Liver (tissue), 9 donors: Measurements from ENCODE around the gene RELT. TPM values are rescaled to one million over a fixed set of nuclear protein-coding genes. Genes with fewer than 3 reads are reported as not detected.

ENCODE experiments used
- DNase-seq: peaks from one replicate; pipeline ENCODE4 v3.0.0-alpha.2; 2017; ENCODE audit warnings: low spot score
- H3K27ac ChIP-seq, 2 donors: one replicate each; pipeline ENCODE4 v1.7.0; 2013; ENCODE audit warnings: inconsistent platforms in 2 of 2, low read length in 2 of 2, control low read depth in 1 of 2, low read depth in 1 of 2, mild to moderate bottlenecking in 1 of 2
- H3K27me3 ChIP-seq, 4 donors: one replicate each; pipeline versions ENCODE4 v1.6.1 to v1.7.0; 2013; ENCODE audit warnings: low read length in 3 of 4, inconsistent platforms in 1 of 4, mild to moderate bottlenecking in 1 of 4, moderate library complexity in 1 of 4; ENCODE audit not compliant: control insufficient read depth in 4 of 4, insufficient read depth in 4 of 4
- H3K36me3 ChIP-seq, 4 donors: one replicate each; pipeline versions ENCODE4 v1.6.1 to v1.7.0; 2013; ENCODE audit warnings: low read length in 3 of 4, mild to moderate bottlenecking in 3 of 4, low read depth in 1 of 4, moderate library complexity in 1 of 4; ENCODE audit not compliant: control insufficient read depth in 4 of 4, insufficient read depth in 3 of 4
- H3K4me1 ChIP-seq, 4 donors: one replicate each; pipeline versions ENCODE4 v1.6.1 to v1.7.0; 2013; ENCODE audit warnings: low read length in 3 of 4, mild to moderate bottlenecking in 3 of 4, moderate library complexity in 1 of 4; ENCODE audit not compliant: control insufficient read depth in 4 of 4, insufficient read depth in 4 of 4
- H3K4me3 ChIP-seq, 3 donors: one replicate each; pipeline versions ENCODE4 v1.6.1 to v1.7.0; 2013; ENCODE audit warnings: low read length in 3 of 3, control low read depth in 1 of 3, low read depth in 1 of 3, mild to moderate bottlenecking in 1 of 3
- H3K9ac ChIP-seq, 2 donors: one replicate each; pipeline ENCODE4 v1.7.0; 2013; ENCODE audit warnings: low read length in 2 of 2, mild to moderate bottlenecking in 2 of 2, moderate library complexity in 2 of 2, control low read depth in 1 of 2, low read depth in 1 of 2
- H3K9me3 ChIP-seq, 4 donors: one replicate each; pipeline versions ENCODE4 v1.6.1 to v1.7.0; 2013; ENCODE audit warnings: low read length in 3 of 4; ENCODE audit not compliant: control insufficient read depth in 4 of 4
- ATF3 ChIP-seq: IDR thresholded peaks from 2 replicates; pipeline ENCODE4 v1.6.1; 2016; ENCODE audit warnings: antibody characterized with exemption
- CTCF ChIP-seq: fragments of 150-350 bp; IDR thresholded peaks from 2 replicates; pipeline ENCODE4 v1.5.1; 2017; ENCODE audit warnings: improper control_type of control experiment, low read depth, low read length; ENCODE audit not compliant: missing input control
- EGR1 ChIP-seq, 2 donors: IDR thresholded peaks; 2 replicates each; pipeline ENCODE4 v1.6.1; 2016 to 2018; ENCODE audit warnings: antibody characterized with exemption in 2 of 2, low read depth in 2 of 2
- HNF4G ChIP-seq: IDR thresholded peaks from 2 replicates; pipeline ENCODE4 v1.6.1; 2016; ENCODE audit warnings: antibody characterized with exemption
- NR2F2 ChIP-seq: IDR thresholded peaks from 2 replicates; pipeline ENCODE4 v1.6.1; 2016; ENCODE audit warnings: antibody characterized with exemption
- RAD21 ChIP-seq, 2 donors: IDR thresholded peaks; 2 replicates each; pipeline ENCODE4 v1.6.1; 2016; ENCODE audit warnings: antibody characterized with exemption in 2 of 2, mild to moderate bottlenecking in 2 of 2
- REST ChIP-seq: IDR thresholded peaks from 2 replicates; pipeline ENCODE4 v1.6.1; 2016; ENCODE audit warnings: antibody characterized with exemption, mild to moderate bottlenecking
- RXRA ChIP-seq, 2 donors: IDR thresholded peaks; 2 replicates each; pipeline ENCODE4 v1.6.1; 2017 to 2018; ENCODE audit warnings: antibody characterized with exemption in 2 of 2, mild to moderate bottlenecking in 1 of 2
- TAF1 ChIP-seq: conservative IDR thresholded peaks from 2 replicates; pipeline ENCODE4 v1.6.1; 2016; ENCODE audit warnings: antibody characterized with exemption, mild to moderate bottlenecking
- YY1 ChIP-seq: IDR thresholded peaks from 2 replicates; pipeline ENCODE4 v1.6.1; 2016; ENCODE audit warnings: antibody characterized with exemption, mild to moderate bottlenecking
- ZBTB33 ChIP-seq: IDR thresholded peaks from 2 replicates; pipeline ENCODE4 v1.6.1; 2016; ENCODE audit warnings: antibody characterized with exemption
- WGBS: extraction: QIAGEN DNeasy Blood & Tissue Kit; methylation state at CpG from one replicate; pipeline ENCODE4 v1.1.7; 2013; 5-methylcytosine and 5-hydroxymethylcytosine counted together
- polyA plus RNA-seq, 2 donors: library from polyadenylated mRNA; stranded (reverse) in 1 of 2; unstranded in 1 of 2; fragments of 200-250 nt in 1 of 2; fragments of >200 nt in 1 of 2; fragmentation: Nextera tagmentation in 1 of 2; extraction: Ambion mirVana in 1 of 2; gene quantifications; one replicate each; pipeline versions ENCODE4 v1.2.1 to v1.2.3, GENCODE V29; 2013 to 2015
- total RNA-seq, 2 donors: library from RNA; depleted of rRNA; stranded (reverse); fragments of >200 nt; gene quantifications; one replicate each; pipeline ENCODE4 v1.2.3, GENCODE V29; 2014
- donor health status: healthy.
- donor health status: healthy.
- donor health status: healthy.
- donor health status: healthy.
- donor health status: healthy.

RELT gene
- total and polyA plus RNA-seq, 4 donors: 0.21 to 8.0 (median 2.3) TPM

GRCh38 chr11:73415854-73416615, 39.8 kb downstream of the RELT start:
- H3K4me1 ChIP-seq: no peaks in the 10 kb centered on the region
- H3K9me3 ChIP-seq: no peaks in the 10 kb centered on the region
- H3K27me3 ChIP-seq: no peaks in the 10 kb centered on the region
- H3K27ac ChIP-seq: no peak overlapping the region
- 92% methylated on average over 4 of the region's 4 CpGs for WGBS
- peaks cover 0 to 7% (median 3%) of the 10 kb centered on the region in 4 donors for H3K36me3 ChIP-seq
- TF ChIP-seq ZBTB33 (no peak), REST (no peak), CTCF (no peak)
- DNase-seq: no peak
- no peak overlapping the region for H3K4me3 ChIP-seq
- no peak overlapping the region for H3K9ac ChIP-seq

- TF ChIP-seq RAD21 (IDR thresholded peaks at IDR 0.05) (no peak), RXRA (IDR thresholded peaks at IDR 0.05) (no peak)
- no peaks in the 10 kb centered on the region for H3K27me3 ChIP-seq
- no peak overlapping the region for H3K9ac ChIP-seq
- no peak for DNase-seq
- H3K4me1 ChIP-seq: no peaks in the 10 kb centered on the region
- H3K9me3 ChIP-seq: no peaks in the 10 kb centered on the region
- no peak overlapping the region for H3K27ac ChIP-seq
- WGBS: 97% methylated on average over 2 of the region's 2 CpGs
- H3K36me3 ChIP-seq: peaks cover 0 to 7% (median 2%) of the 10 kb centered on the region in 4 donors
- no peak overlapping the region for H3K4me3 ChIP-seq
Observed at GRCh38 chr11:73416786-73417185, 40.6 kb downstream of the RELT start.

- Histone ChIP-seq H3K9me3 (no peaks in the 10 kb centered on the region), H3K4me1 (no peaks in the 10 kb centered on the region), H3K27ac (no peak overlapping the region)
- TF ChIP-seq ATF3: no peak
- no peak for TF ChIP-seq RXRA (IDR thresholded peaks at IDR 0.05)
- TF ChIP-seq CTCF: no peak
- no peak for TF ChIP-seq TAF1
- no peak for TF ChIP-seq REST
- TF ChIP-seq NR2F2: no peak
- TF ChIP-seq YY1: no peak
- TF ChIP-seq EGR1 (IDR thresholded peaks at IDR 0.05; ENCODE audit: low read depth in 2 of 2): no peak
- no peak for TF ChIP-seq HNF4G
Observed at GRCh38 chr11:73420136-73420535, 43.9 kb downstream of the RELT start.

More at GRCh38 chr11:73420136-73420535, 43.9 kb downstream of the RELT start:
- DNase-seq: no peak
- Histone ChIP-seq H3K4me3 (no peak overlapping the region), H3K36me3 (peaks cover 0 to 7% (median 3%) of the 10 kb centered on the region in 4 donors), H3K9ac (no peak overlapping the region), H3K27me3 (no peaks in the 10 kb centered on the region)
